GM12873 (cell line): ENCODE measurements around the gene TRMT11.

Source experiments
- CTCF ChIP-seq: IDR thresholded peaks from 2 replicates; pipeline ENCODE4 v1.5.1; 2012; ENCODE audit warnings: low read depth, mild to moderate bottlenecking, moderate library complexity, low read length, control low read depth; ENCODE audit not compliant: insufficient read depth; ENCODE audit errors: missing control alignments

The TRMT11 gene

GRCh38 chr6:126039284-126039683 is 52.9 kb downstream of the TRMT11 start:
- TF ChIP-seq CTCF, result no peak

GRCh38 chr6:126040394-126040793 is 54.1 kb downstream of the TRMT11 start:
- TF ChIP-seq CTCF, result no peak

GRCh38 chr6:126040826-126041225 is 54.5 kb downstream of the TRMT11 start:
- TF ChIP-seq CTCF, result no peak

- no peak for TF ChIP-seq CTCF
Measured at GRCh38 chr6:126041516-126041915, 55.2 kb downstream of the TRMT11 start.

GRCh38 chr6:126042001-126042419 is 55.7 kb downstream of the TRMT11 start:
- TF ChIP-seq CTCF, result no peak

GRCh38 chr6:126047648-126048047 is 61.3 kb downstream of the TRMT11 start:
- no peak for TF ChIP-seq CTCF

DNA sequence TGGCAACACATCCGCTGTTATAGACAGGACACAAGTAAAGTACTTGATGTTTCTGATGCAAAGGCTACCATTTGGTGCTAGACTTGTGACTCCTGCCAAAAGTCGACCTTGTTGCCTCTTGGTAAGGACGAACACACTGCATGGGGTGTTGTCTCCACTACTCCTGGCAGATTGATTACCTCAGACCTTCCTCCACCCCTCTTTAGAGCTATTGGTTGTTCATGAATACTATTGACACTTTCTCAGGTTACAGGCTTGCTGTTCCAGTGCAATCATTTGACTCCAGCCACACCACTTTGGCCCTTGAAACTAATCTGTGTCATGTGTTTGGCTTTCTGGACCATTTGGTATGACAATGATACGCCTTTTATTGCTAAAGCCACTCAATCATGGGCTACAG is 62.3 kb downstream of the TRMT11 start:
- no peak for TF ChIP-seq CTCF
